Colonic mucosa (tissue), 4 donors: ENCODE measurements around the gene PPP1R14D. TPM values are rescaled to one million over a fixed set of nuclear protein-coding genes. Genes with fewer than 3 reads are reported as not detected.
"Not testable (repeated sequence)": the region's sequence is repeated elsewhere in the genome, so short reads cannot be mapped to it uniquely, and the experiment has no call there.

Experiments used
- DNase-seq: peaks from one replicate; pipeline ENCODE4 v3.0.0-alpha.2; 2020
- H3K27ac ChIP-seq: fragments of 200-600 bp; one replicate; pipeline ENCODE4 v1.8.0; 2021
- H3K27me3 ChIP-seq: fragments of 200-600 bp; one replicate; pipeline ENCODE4 v1.8.0; 2021
- H3K36me3 ChIP-seq: fragments of 200-600 bp; one replicate; pipeline ENCODE4 v1.8.0; 2021
- H3K4me1 ChIP-seq: fragments of 200-600 bp; one replicate; pipeline ENCODE4 v1.8.0; 2021; ENCODE audit warnings: mild to moderate bottlenecking
- H3K4me3 ChIP-seq: fragments of 200-600 bp; one replicate; pipeline ENCODE4 v1.8.0; 2021
- H3K9ac ChIP-seq, 2 donors: one replicate each; pipeline ENCODE4 v1.7.0; 2013; ENCODE audit warnings: control low read depth in 2 of 2, low read depth in 2 of 2, low read length in 2 of 2
- H3K9me3 ChIP-seq: fragments of 200-600 bp; one replicate; pipeline ENCODE4 v1.8.0; 2021
- intact Hi-C: fragments of 100-400 bp; cut with DNase I; formaldehyde crosslinking; loops from one replicate; pipeline ENCODE4 v1.14.1; 2022
- total RNA-seq, 2 donors: library from RNA; stranded (reverse); fragmentation: NEBNext Ultra II Directional in 1 of 2; extraction: Animal tissue kit (Norgen Biotek cat#: 25700) in 1 of 2; gene quantifications; one replicate each; pipeline ENCODE4 v1.2.1, GENCODE V29; 2021
- TF ChIP-seq, protein P1 (sequence below): fragments of 200-600 bp; IDR thresholded peaks from one replicate; pipeline ENCODE4 v1.8.0; 2022; ENCODE audit warnings: antibody characterized with exemption, mild to moderate bottlenecking
- donor health status: healthy.
- donor health status: DM: no; HTN: no; CAD: no.
- donor health status: DM: no; HTN: no; CAD: no.

Gene PPP1R14D
- total RNA-seq, 2 donors from 2014 or later, result 137 to 166 TPM

DNA sequence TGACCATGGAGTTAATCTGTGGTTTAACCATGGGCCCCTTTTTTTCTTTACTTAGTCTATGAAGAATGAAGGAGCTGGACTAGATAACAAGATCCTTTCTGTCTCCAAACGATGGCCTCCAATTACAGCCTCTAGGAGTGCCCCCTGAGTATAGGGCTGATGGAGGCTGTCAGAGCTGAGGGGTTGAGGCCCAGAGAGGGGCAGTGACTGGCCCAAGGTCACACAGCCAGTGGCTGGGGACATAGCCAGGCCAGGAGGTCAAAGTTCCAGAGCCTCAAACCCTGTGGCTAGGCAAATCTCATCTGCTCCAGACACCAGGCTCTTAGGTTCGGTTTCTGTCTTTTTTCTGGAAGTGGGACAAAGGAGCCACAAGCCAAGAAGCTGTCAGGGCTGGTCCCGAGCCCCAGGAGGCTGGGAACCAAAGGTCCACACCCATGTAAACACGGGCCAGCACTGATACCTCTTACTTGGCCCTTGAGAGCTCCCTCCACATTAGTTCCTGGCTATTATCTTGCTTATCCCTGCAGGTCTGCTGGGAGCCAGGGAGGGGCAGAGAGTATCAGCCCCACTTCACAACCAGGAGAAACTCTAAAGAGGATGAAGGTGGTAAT is 35.3 kb upstream of the PPP1R14D start:
- H3K4me3 ChIP-seq, result no peak overlapping the region
- no peaks in the 10 kb centered on the region for H3K4me1 ChIP-seq
- H3K9me3 ChIP-seq, result no peaks in the 10 kb centered on the region
- H3K9ac ChIP-seq, result peak overlapping the region in 1 of 2 donors; percentile 68
- no peaks in the 10 kb centered on the region for H3K27me3 ChIP-seq
- intact Hi-C loops, result no loop called here
- peak; percentile 63 for DNase-seq
- H3K27ac ChIP-seq, result peak overlapping the region; percentile 62
- no peaks in the 10 kb centered on the region for H3K36me3 ChIP-seq
- TF ChIP-seq, protein P1, sequence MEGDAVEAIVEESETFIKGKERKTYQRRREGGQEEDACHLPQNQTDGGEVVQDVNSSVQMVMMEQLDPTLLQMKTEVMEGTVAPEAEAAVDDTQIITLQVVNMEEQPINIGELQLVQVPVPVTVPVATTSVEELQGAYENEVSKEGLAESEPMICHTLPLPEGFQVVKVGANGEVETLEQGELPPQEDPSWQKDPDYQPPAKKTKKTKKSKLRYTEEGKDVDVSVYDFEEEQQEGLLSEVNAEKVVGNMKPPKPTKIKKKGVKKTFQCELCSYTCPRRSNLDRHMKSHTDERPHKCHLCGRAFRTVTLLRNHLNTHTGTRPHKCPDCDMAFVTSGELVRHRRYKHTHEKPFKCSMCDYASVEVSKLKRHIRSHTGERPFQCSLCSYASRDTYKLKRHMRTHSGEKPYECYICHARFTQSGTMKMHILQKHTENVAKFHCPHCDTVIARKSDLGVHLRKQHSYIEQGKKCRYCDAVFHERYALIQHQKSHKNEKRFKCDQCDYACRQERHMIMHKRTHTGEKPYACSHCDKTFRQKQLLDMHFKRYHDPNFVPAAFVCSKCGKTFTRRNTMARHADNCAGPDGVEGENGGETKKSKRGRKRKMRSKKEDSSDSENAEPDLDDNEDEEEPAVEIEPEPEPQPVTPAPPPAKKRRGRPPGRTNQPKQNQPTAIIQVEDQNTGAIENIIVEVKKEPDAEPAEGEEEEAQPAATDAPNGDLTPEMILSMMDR, result no peak

DNA sequence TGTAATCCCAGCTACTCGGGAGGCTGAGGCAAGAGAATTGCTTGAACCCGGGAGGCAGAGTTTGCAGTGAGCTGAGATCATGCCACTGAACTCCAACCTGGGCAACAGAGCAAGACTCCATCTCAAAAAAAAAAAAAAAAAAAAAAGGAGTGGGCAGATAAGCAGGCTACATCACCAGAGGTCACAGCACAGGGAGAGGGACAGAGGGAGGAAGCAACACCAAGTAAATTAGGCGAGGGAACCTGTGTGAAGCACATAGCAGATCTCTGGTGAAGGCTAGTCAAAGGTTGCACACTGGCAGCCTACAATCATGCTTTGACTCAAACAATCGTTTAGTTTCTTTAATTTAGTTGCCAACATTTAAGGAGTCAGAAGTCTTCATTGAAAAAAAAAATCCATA is 32.6 kb upstream of the PPP1R14D start:
- intact Hi-C loops, H3K27me3 ChIP-seq, H3K36me3 ChIP-seq, DNase-seq, H3K9me3 ChIP-seq, H3K4me3 ChIP-seq, H3K9ac ChIP-seq: not testable (repeated sequence)
- peaks cover 12% of the 10 kb centered on the region for H3K4me1 ChIP-seq
- H3K27ac ChIP-seq, result peak overlapping the region; percentile 62

DNA sequence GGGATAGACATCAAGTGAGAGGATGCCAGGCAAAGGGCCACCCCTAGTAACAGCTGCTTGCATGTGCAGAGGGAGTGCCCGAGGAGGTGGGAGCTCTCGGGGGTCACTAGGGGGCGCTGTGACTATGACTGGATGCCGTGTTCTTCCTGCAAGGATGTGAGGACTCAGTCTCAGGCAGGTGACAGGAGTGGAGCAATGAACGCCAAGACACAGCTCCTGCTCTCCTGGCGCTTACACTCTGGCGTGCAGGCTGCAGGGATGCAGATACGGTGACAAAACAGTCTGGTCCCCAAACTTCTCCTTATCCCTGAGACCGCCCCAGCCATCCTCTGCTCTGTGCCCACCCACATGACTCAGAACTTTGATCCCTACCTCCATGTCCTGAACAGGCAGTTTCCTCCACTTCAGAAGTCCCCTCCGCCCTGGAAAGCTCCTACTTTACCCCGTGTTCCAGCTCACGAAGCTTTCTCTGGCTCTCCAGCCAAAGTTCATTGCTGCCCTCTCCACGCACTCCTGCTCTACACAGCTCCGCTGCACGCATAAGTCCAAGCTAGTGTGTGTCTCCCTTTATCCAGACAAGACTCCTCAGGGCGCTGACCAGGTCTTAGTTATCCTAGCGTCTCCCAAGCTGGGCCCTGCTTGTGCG is 30.8 kb upstream of the PPP1R14D start:
- Histone ChIP-seq H3K9ac (peak overlapping the region in 1 of 2 donors; percentile 31), H3K9me3 (no peaks in the 10 kb centered on the region), H3K27ac (peak overlapping the region; percentile 30), H3K36me3 (no peaks in the 10 kb centered on the region), H3K27me3 (no peaks in the 10 kb centered on the region), H3K4me3 (no peak overlapping the region), H3K4me1 (peaks cover 14% of the 10 kb centered on the region)
- intact Hi-C loops, result loop anchor here (5.0 kb wide), 1 partner anchor 33 kb away; the partner anchor contains the start of gene VPS18
- TF ChIP-seq, protein P1, result peak; percentile 77
- DNase-seq, result peak; percentile 93

DNA sequence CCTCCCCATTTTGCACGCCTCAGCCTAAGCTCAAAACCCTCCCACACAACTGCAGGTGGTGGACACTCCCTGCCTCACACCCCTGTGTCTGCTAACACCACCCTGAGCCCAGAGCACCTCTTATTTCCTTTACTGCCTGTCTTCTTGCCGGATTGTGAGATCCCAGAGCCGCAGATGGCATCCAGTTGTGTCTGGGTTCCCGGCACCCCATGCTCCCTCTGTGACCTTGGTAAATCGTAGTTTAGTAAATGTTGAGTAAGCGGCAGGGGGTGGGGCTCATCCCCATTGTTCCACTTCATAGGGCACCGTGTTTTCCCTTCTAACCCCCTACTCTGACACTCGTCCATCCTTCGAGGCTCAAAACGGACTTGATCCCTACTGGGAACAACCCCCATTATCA is 30.2 kb upstream of the PPP1R14D start:
- Histone ChIP-seq H3K4me1 (peaks cover 14% of the 10 kb centered on the region), H3K4me3 (no peak overlapping the region), H3K27ac (no peak overlapping the region), H3K27me3 (no peaks in the 10 kb centered on the region), H3K9me3 (no peaks in the 10 kb centered on the region), H3K36me3 (no peaks in the 10 kb centered on the region), H3K9ac (peak overlapping the region in 1 of 2 donors; percentile 31)
- intact Hi-C loops, result loop anchor here (5.0 kb wide), 1 partner anchor 34 kb away; the partner anchor contains the start of gene VPS18
- no peak for DNase-seq
- TF ChIP-seq, protein P1, result no peak

DNA sequence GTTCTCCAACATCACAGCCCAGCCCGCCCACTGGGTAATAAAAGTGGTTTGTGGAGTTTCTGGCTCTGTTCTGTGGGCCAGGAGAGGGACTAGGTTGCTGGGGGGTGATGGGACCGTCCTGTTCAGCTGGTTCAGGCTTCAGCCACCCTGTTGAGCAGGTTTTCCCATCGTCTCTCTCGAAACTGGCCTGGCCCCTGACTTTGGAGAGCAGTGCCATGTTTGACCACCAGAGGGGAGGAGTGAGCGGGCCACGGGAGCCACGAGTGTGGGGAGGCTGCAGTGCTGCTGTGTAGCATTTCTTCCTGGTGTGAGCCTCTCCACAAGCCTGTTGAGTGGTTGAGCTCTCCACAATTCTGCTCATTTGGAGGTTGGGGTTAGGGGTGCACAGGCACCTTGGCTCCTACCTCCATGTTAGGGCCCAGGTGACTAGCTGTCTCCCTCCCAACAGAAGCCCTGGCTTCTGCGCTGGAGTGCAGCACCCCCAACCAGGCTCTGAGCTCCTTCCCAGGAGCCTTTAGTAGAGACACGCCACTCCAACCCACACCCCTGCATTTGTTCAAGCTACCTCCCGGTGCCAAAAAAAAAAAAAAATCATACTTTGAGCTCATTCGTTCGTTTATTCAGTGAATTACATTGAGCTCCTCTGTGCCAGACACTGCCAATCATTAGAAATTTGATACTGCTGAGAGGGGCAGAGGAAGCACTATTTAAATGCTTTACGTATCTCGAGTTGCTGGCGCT is 29.3 kb upstream of the PPP1R14D start:
- peak; percentile 94 for DNase-seq
- peak overlapping the region; percentile 52 to 81 for H3K9ac ChIP-seq
- TF ChIP-seq, protein P1, result peak; percentile 96
- H3K27me3 ChIP-seq, result no peaks in the 10 kb centered on the region
- no peak overlapping the region for H3K4me3 ChIP-seq
- intact Hi-C loops, result loop anchor here (5.0 kb wide), 1 partner anchor 35 kb away; the partner anchor contains the start of gene VPS18
- H3K27ac ChIP-seq, result peak overlapping the region; percentile 85
- H3K4me1 ChIP-seq, result peaks cover 14% of the 10 kb centered on the region
- H3K9me3 ChIP-seq, result no peaks in the 10 kb centered on the region
- H3K36me3 ChIP-seq, result no peaks in the 10 kb centered on the region
